GF-D8 (cell line): ENCODE results near the gene RAF1.
"Not testable (repeated sequence)": the region's sequence is repeated elsewhere in the genome, so short reads cannot be mapped to it uniquely, and the experiment has no call there.

Source experiments
- DNase-seq: peaks from one replicate; lab custom pipeline; 2025; lab: John Stamatoyannopoulos, UW

The RAF1 gene

GRCh38 chr3:12557473-12558100 is 106.3 kb downstream of the RAF1 start:
- DNase-seq: peak; percentile 34

GRCh38 chr3:12556690-12557472 is 107.0 kb downstream of the RAF1 start, which contains the start of gene MKRN2:
MKRN2 (plus strand) TSS chr3:12557087; CDS start chr3:12557151, 64 bp downstream.
- peak; percentile 68 for DNase-seq

GRCh38 chr3:12556314-12556689 is 107.6 kb downstream of the RAF1 start:
- no peak for DNase-seq

GRCh38 chr3:12553921-12554391 is 110.0 kb downstream of the RAF1 start:
- DNase-seq: no peak

- DNase-seq: no peak
Observed at GRCh38 chr3:12549971-12550760, 113.8 kb downstream of the RAF1 start.

- no peak for DNase-seq
Observed at GRCh38 chr3:12545473-12545791, 118.5 kb downstream of the RAF1 start, which contains the start of gene MKRN2OS. MKRN2OS (minus strand) TSS chr3:12545499; CDS start chr3:12545464, 35 bp downstream.

GRCh38 chr3:12544652-12545472 is 119.1 kb downstream of the RAF1 start:
- DNase-seq: no peak

GRCh38 chr3:12543497-12543896 is 120.4 kb downstream of the RAF1 start:
- DNase-seq: not testable (repeated sequence)

- no peak for DNase-seq
Observed at GRCh38 chr3:12541625-12542024, 122.3 kb downstream of the RAF1 start.

GRCh38 chr3:12536423-12536822 is 127.5 kb downstream of the RAF1 start:
- no peak for DNase-seq
